SU-DHL-6 (cell line): Measurements from ENCODE around the gene DCAF5.

Experiments
- H2AFZ ChIP-seq: fragments of 200-600 bp; sonication (generic); 2 replicates; pipeline ENCODE4 v1.6.1; 2014; ENCODE audit warnings: low read depth, mild to moderate bottlenecking, moderate library complexity, mixed read lengths, antibody characterized with exemption, low read length; ENCODE audit not compliant: severe bottlenecking
- H3F3A ChIP-seq: fragments of 200-600 bp; shearing (Covaris generic); 2 replicates; pipeline ENCODE4 v1.6.0; 2016; ENCODE audit warnings: antibody characterized with exemption, mild to moderate bottlenecking; ENCODE audit not compliant: insufficient read depth
- H3K27ac ChIP-seq: fragments of 200-600 bp; sonication (generic); 2 replicates; pipeline ENCODE4 v1.5.1; 2016; ENCODE audit warnings: low read depth, mild to moderate bottlenecking, low read length, moderate library complexity, mixed read lengths
- H3K27me3 ChIP-seq: fragments of 200-600 bp; sonication (generic), shearing (Covaris generic); 2 replicates; pipeline ENCODE4 v1.6.0; 2014; ENCODE audit warnings: mild to moderate bottlenecking, low read length
- H3K36me3 ChIP-seq: fragments of 200-600 bp; sonication (generic); 2 replicates; pipeline ENCODE4 v1.6.1; 2014; ENCODE audit warnings: mild to moderate bottlenecking, low read length, mixed read lengths
- H3K4me2 ChIP-seq: fragments of 300-600, 200-600 bp; shearing (Covaris generic), sonication (generic); 2 replicates; pipeline ENCODE4 v1.6.0; 2014; ENCODE audit warnings: low read length, low read depth, mild to moderate bottlenecking; ENCODE audit not compliant: poor library complexity, severe bottlenecking
- H3K4me3 ChIP-seq: fragments of 200-600 bp; sonication (generic); 2 replicates; pipeline ENCODE4 v1.5.1; 2014; ENCODE audit warnings: antibody characterized with exemption, low read length, mild to moderate bottlenecking, mixed read lengths; ENCODE audit not compliant: insufficient read depth, poor library complexity, severe bottlenecking
- H3K79me2 ChIP-seq: fragments of 200-600 bp; sonication (generic); 2 replicates; pipeline ENCODE4 v1.6.1; 2014; ENCODE audit warnings: mild to moderate bottlenecking, low read length, moderate library complexity; ENCODE audit not compliant: insufficient read depth
- H3K9ac ChIP-seq: fragments of 200-600 bp; sonication (generic); 2 replicates; pipeline ENCODE4 v1.7.0; 2014; ENCODE audit warnings: mild to moderate bottlenecking, low read length
- H3K9me2 ChIP-seq: fragments of 200-600 bp; sonication (generic); replicated peaks from 2 replicates; pipeline ENCODE4 v1.6.1; 2014; ENCODE audit warnings: low read length; ENCODE audit not compliant: insufficient read depth
- H3K9me3 ChIP-seq: fragments of 200-600 bp; sonication (generic); 2 replicates; pipeline ENCODE4 v1.6.1; 2014; ENCODE audit warnings: low read length, mixed read lengths; ENCODE audit not compliant: insufficient read depth
- H4K20me1 ChIP-seq: fragments of 200-600 bp; sonication (generic); 2 replicates; pipeline ENCODE4 v1.6.1; 2014; ENCODE audit warnings: low read depth, mild to moderate bottlenecking, antibody characterized with exemption, low read length, moderate library complexity, mixed read lengths
- EZH2phosphoT487 ChIP-seq: fragments of 200-600 bp; sonication (generic), shearing (Covaris generic); conservative IDR thresholded peaks from 2 replicates; pipeline ENCODE4 v1.6.1; 2018; ENCODE audit warnings: mild to moderate bottlenecking, antibody characterized with exemption, low read length, moderate library complexity, mixed read lengths
- TF ChIP-seq, protein P1 (sequence below): fragments of 200-600 bp; sonication (generic); IDR thresholded peaks from one replicate; pipeline ENCODE4 v1.5.1; 2017; ENCODE audit warnings: antibody characterized with exemption, mild to moderate bottlenecking, low read length, moderate library complexity; ENCODE audit not compliant: insufficient read depth, poor library complexity, severe bottlenecking

Gene DCAF5

DNA sequence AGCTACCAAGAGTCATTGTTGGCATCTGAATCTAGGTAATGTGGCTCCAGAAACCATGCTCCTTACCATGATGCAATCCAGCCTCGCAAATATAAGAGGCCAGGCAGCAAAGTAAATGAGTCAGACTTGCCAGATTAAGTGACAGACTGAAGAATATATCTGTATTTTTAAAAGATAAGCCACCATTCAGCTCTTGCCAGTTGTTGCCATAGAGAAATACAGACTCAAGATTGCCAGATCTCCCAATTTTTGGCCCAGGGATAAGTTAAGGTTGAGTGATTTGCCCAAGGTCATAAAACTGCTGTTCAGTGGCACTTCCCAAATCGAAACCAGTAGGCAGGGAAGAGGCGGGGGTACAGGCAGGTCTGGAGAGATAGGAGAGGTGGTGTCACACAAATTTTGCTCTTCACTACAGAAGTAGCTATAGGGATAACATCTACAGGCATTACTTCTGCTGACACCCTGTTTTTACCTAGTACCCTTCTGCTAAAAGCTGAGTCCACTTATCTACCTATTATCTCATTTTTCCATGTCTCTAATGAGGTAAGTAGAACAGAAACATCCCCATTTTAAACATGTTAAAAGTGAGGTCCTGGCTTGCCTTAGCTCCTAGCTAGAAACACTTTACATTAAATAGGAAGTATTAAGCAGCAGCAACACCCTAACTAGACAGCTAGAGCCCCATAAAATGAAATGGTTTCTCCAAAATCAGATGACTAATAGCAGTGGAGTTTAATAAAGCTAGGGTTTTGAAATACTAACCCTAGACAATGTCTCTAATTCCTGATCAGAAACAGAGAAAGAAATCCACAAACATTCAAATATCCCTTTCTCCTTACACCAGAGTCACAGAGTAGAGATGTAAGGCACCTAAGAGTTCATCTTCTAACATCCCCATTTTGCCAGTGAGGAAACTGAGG is 19.5 kb downstream of the DCAF5 start:
- Histone ChIP-seq H3K27me3 (no peaks in the 10 kb centered on the region), H2AFZ (no peak overlapping the region), H3K36me3 (no peaks in the 10 kb centered on the region), H3K9ac (no peak overlapping the region), H3K79me2 (peaks cover 54% of the 10 kb centered on the region), H3K9me2 (no peaks in the 10 kb centered on the region), H4K20me1 (0 out of 2 replicates have a peak, but pooled peaks cover 10% of the 10 kb centered on the region), H3F3A (no peaks in the 10 kb centered on the region), H3K27ac (no peak overlapping the region), H3K4me2 (no peak overlapping the region), H3K9me3 (no peaks in the 10 kb centered on the region), H3K4me3 (no peak overlapping the region)
- TF ChIP-seq EZH2phosphoT487, result no peak
- TF ChIP-seq, protein P1, sequence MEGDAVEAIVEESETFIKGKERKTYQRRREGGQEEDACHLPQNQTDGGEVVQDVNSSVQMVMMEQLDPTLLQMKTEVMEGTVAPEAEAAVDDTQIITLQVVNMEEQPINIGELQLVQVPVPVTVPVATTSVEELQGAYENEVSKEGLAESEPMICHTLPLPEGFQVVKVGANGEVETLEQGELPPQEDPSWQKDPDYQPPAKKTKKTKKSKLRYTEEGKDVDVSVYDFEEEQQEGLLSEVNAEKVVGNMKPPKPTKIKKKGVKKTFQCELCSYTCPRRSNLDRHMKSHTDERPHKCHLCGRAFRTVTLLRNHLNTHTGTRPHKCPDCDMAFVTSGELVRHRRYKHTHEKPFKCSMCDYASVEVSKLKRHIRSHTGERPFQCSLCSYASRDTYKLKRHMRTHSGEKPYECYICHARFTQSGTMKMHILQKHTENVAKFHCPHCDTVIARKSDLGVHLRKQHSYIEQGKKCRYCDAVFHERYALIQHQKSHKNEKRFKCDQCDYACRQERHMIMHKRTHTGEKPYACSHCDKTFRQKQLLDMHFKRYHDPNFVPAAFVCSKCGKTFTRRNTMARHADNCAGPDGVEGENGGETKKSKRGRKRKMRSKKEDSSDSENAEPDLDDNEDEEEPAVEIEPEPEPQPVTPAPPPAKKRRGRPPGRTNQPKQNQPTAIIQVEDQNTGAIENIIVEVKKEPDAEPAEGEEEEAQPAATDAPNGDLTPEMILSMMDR, result no peak

DNA sequence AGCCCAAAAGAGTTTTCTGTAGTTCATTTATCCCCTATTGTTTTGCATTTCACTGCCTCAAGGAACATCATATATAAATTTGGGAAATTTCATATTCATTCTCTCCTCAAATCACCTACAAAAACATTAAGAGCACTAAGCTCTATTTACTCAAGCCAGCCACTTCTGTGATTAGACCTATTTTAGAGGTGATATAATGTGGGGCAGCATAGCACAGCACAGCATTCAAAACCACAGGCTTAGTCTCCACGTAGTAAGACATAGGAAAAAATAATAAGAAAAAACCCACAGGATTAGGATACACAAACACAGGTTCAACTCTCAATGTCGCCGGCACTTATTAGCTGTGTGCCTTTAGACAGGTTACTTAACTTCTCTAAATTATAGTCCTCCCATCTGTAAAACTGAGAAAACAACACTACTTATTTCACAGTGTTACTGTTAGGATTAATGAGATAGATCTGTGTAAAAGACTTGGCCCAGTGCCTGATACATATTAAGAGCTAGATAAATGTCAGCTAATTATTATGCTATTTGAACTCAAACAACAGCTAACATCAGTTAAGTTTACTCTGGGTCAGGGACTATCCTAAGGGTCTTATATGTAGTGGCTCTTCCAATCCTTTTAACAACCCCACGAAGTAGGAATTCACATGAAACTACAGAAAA is 20.3 kb downstream of the DCAF5 start:
- H3K79me2 ChIP-seq, result peaks cover 53% of the 10 kb centered on the region
- no peak overlapping the region for H2AFZ ChIP-seq
- no peak overlapping the region for H3K9ac ChIP-seq
- H3K36me3 ChIP-seq, result no peaks in the 10 kb centered on the region
- no peak overlapping the region for H3K4me2 ChIP-seq
- no peak overlapping the region for H3K27ac ChIP-seq
- 0 out of 2 replicates have a peak, but pooled peaks cover 10% of the 10 kb centered on the region for H4K20me1 ChIP-seq
- no peaks in the 10 kb centered on the region for H3K27me3 ChIP-seq
- no peaks in the 10 kb centered on the region for H3K9me3 ChIP-seq
- H3F3A ChIP-seq, result no peaks in the 10 kb centered on the region
- H3K4me3 ChIP-seq, result no peak overlapping the region
- no peaks in the 10 kb centered on the region for H3K9me2 ChIP-seq
- no peak for TF ChIP-seq EZH2phosphoT487
- TF ChIP-seq, protein P1, result no peak

- no peaks in the 10 kb centered on the region for H3K36me3 ChIP-seq
- H3K4me2 ChIP-seq, result no peak overlapping the region
- no peak overlapping the region for H3K27ac ChIP-seq
- H3K9ac ChIP-seq, result no peak overlapping the region
- no peaks in the 10 kb centered on the region for H3K27me3 ChIP-seq
- no peak overlapping the region for H3K4me3 ChIP-seq
- no peaks in the 10 kb centered on the region for H3F3A ChIP-seq
- peaks cover 20% of the 10 kb centered on the region for H4K20me1 ChIP-seq
- H3K79me2 ChIP-seq, result peaks cover 60% of the 10 kb centered on the region
- H3K9me2 ChIP-seq, result no peaks in the 10 kb centered on the region
- no peak overlapping the region for H2AFZ ChIP-seq
- TF ChIP-seq, protein P1, result no peak
- TF ChIP-seq EZH2phosphoT487, result no peak
- no peaks in the 10 kb centered on the region for H3K9me3 ChIP-seq
These were observed 21.7 kb downstream of the DCAF5 start for GRCh38 chr14:69131176-69131575.
